A549 treated with CORT108297 at 1 μM for 4 hours (cell line): ENCODE data around the gene SLTM. TPM values are rescaled to one million over a fixed set of nuclear protein-coding genes. Genes with fewer than 3 reads are reported as not detected.

Experiments used
- total RNA-seq: library from RNA; stranded (reverse); fragments of 200-300 nt; extraction: Qiagen RNA extraction; gene quantifications from 5 replicates; pipeline ENCODE4 v1.2.3, GENCODE V29; 2022

Gene SLTM
- 70.5 to 86.6 TPM (median 75.2 TPM) in 5 replicates for total RNA-seq

DNA sequence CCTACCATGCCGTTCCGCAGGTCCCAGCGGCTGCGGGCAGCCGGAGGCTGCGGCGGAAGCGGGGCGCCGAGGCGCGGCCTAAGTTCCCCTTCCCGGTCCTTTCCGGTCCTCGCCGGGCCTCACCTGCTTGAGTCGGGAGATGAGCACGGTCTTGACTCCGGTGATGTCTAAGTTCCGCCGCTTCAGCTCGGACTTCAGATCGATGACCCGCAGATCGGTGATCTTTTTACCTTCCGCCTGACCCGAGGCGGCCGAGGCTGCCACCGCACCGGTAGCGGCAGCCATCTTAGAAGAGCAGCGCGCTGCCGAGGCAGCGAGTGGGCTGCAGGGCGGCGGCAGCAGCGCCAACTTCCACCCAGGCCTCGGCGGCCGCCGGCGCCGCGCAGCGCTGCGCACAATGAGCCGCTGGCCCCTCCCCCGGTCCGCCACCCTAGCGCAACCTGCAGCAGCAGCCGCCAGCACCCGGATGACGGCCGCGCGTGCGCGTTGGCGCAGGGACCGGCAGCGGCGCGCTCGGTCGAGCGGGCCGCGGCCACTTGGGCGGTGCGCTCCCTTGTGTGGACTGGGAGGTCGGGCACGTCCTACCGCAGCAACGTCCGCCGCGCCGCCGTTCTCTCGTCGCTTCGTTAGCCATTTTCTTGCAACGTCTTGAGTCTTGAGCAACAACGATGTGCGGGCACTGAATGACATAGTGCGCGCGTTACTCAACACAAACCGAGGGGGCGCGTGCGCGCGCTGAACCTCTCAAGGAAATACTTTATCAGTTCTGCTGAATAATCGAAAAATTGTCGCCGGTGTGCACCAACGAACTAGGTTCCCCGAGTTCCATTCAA lies at the start of gene SLTM:
Gene SLTM, minus strand, starts transcription at position 399 of the 833 bp plus-strand sequence. Its CDS starts 114 bp downstream, at position 285.

Other genes starting within 250 kb of the SLTM start
- gene ADAM10, start 184.0 kb downstream of the SLTM start, total RNA-seq: 88.4 to 144 TPM (median 124 TPM) in 5 replicates
- 3.3 to 7.1 TPM (median 4.8 TPM) in 5 replicates for gene MINDY2, start 162.4 kb downstream of the SLTM start, total RNA-seq
- 20.6 to 27.0 TPM (median 22.5 TPM) in 5 replicates for gene RNF111, start 54.0 kb upstream of the SLTM start, total RNA-seq
- gene CCNB2, start 171.5 kb upstream of the SLTM start, total RNA-seq: 97.1 to 117 TPM (median 99.5 TPM) in 5 replicates